Measurements from ENCODE around the gene HNRNPA0. TPM values are rescaled to one million over a fixed set of nuclear protein-coding genes. Genes with fewer than 3 reads are reported as not detected.

The HNRNPA0 gene
- total RNA-seq, 4 donors from 2014 or later = 5.9 to 44.7 (median 21.0) TPM

DNA sequence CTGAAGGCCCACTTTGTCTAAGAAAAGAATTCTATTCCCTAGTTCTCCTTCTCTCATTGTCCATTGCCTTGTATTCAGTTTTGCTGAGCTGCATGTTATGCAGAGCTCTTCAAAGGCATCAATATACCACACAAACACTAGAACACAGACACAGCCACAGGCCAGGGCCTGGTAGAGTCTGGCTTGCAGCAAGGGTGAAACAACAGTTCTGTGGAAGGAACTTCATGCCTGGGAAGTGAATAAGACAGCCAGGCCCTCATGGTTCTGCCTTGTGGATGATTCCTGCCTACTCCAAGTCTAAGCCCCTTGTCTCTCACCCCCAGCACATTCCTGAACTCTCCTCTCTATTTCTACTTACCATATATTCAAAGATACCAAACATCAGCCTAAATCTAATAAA, 49.1 kb downstream of the HNRNPA0 start:
- no peak for DNase-seq
- intact Hi-C loops (cut with DNase I; ENCODE audit: low total_unique reads) = no loop called here
- H3K4me1 ChIP-seq = no peaks in the 10 kb centered on the region
- H3K27ac ChIP-seq = no peak overlapping the region
- H3K27me3 ChIP-seq = no peaks in the 10 kb centered on the region
- H3K9me3 ChIP-seq = no peaks in the 10 kb centered on the region
- no peaks in the 10 kb centered on the region for H3K36me3 ChIP-seq
- no peak overlapping the region for H3K4me3 ChIP-seq
- TF ChIP-seq POLR2A (IDR thresholded peaks at IDR 0.05) = no peak
- TF ChIP-seq, protein P1, sequence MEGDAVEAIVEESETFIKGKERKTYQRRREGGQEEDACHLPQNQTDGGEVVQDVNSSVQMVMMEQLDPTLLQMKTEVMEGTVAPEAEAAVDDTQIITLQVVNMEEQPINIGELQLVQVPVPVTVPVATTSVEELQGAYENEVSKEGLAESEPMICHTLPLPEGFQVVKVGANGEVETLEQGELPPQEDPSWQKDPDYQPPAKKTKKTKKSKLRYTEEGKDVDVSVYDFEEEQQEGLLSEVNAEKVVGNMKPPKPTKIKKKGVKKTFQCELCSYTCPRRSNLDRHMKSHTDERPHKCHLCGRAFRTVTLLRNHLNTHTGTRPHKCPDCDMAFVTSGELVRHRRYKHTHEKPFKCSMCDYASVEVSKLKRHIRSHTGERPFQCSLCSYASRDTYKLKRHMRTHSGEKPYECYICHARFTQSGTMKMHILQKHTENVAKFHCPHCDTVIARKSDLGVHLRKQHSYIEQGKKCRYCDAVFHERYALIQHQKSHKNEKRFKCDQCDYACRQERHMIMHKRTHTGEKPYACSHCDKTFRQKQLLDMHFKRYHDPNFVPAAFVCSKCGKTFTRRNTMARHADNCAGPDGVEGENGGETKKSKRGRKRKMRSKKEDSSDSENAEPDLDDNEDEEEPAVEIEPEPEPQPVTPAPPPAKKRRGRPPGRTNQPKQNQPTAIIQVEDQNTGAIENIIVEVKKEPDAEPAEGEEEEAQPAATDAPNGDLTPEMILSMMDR (IDR thresholded peaks at IDR 0.05) = no peak

DNA sequence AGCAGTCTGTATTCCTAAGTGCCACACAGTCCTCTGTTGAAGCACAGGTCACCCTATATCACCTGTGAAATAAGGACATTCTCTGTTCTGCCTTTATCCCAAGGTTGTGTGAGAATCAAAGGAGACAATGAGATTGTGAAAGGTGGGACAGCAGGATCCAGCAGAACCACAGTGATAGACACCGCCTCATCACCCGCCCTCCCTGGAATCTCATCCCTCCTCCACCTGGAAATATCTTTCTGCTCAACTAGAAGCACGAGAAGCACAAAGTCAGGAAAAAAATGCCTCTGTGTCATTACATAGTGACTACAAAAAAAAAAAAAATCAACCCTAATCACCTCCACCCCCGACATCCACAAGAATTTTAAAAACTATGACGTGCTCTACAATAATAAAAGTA, 50.6 kb downstream of the HNRNPA0 start:
- Histone ChIP-seq H3K9me3 (no peaks in the 10 kb centered on the region), H3K27me3 (no peaks in the 10 kb centered on the region), H3K4me3 (no peak overlapping the region), H3K27ac (no peak overlapping the region), H3K4me1 (no peaks in the 10 kb centered on the region), H3K36me3 (no peaks in the 10 kb centered on the region)
- intact Hi-C loops (cut with DNase I; ENCODE audit: low total_unique reads) = no loop called here
- TF ChIP-seq, protein P1 (IDR thresholded peaks at IDR 0.05) = no peak
- no peak for TF ChIP-seq POLR2A (IDR thresholded peaks at IDR 0.05)
- DNase-seq = no peak

DNA sequence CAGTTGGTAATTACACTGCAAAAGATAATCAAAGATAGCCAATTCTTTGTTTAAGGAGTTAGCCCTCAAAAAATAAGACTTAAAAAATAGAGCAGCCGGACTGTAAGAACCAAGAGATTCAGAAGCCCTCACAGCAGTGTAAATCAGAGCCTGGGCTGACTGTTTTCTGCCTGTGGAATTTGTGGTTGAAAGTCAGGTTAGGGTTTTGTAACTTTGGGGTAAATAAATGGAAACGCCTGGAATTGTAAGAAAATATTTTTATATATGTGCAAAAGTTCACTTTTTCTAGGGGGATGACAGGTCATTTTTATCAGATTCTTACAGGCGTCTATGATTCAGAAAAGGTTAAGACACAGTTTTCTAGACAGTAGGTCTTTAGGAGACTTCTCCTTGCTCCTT, 53.9 kb downstream of the HNRNPA0 start:
- Histone ChIP-seq H3K9me3 (no peaks in the 10 kb centered on the region), H3K27me3 (no peaks in the 10 kb centered on the region), H3K4me3 (no peak overlapping the region), H3K4me1 (no peaks in the 10 kb centered on the region), H3K27ac (peak overlapping the region; percentile 7 to 67), H3K36me3 (no peaks in the 10 kb centered on the region)
- no peak for DNase-seq
- TF ChIP-seq POLR2A (IDR thresholded peaks at IDR 0.05) = no peak
- TF ChIP-seq, protein P1 (IDR thresholded peaks at IDR 0.05) = no peak
- intact Hi-C loops (cut with DNase I; ENCODE audit: low total_unique reads) = no loop called here

DNA sequence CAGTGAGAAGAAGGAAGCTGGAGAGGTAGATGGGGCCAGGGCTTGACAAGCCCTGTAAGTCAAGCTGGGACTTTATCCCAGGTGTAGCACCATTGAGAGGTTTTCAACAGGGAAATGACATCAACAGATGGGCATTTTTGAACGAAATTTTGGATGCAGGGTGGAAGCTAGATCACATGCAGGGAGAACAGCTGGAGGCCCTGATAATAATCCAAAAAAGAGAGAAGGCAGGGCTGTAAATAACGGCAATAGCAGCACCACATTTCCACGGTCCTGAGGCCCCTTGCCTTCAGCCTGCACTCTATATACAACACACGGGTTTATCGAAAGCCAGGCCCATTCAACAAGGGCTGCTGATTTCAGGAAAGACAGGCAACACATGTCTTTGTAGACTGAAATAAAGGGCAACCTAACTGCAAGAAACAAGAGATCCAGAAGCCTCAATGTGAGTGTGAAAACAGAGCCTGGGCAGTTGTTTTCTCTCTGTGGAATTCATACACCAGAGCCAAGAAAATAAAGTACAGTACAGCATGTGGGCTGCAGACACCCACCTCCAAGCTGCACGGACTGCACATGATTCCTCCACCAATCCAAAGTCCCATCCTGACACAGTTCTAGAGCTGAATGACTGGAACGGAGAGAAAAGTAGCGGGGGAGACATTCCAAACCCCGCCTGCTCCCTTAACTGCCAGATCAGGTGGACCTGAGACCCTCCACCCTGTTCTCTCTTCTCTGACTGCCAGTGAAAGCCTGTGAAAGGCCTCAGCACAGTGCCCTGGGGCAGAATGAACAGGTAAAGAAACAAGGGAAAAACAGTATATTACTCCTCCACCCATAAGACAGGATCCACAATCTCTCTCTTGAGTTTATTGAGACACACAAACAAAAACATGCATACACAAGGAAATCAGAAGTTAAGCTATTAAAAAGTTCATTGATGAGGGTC, 54.6 kb downstream of the HNRNPA0 start:
- H3K27me3 ChIP-seq = no peaks in the 10 kb centered on the region
- no peaks in the 10 kb centered on the region for H3K4me1 ChIP-seq
- H3K36me3 ChIP-seq = no peaks in the 10 kb centered on the region
- intact Hi-C loops (cut with DNase I; ENCODE audit: low total_unique reads) = no loop called here
- peak overlapping the region; percentile 7 to 67 for H3K27ac ChIP-seq
- no peak for DNase-seq
- TF ChIP-seq POLR2A (IDR thresholded peaks at IDR 0.05) = no peak
- TF ChIP-seq, protein P1 (IDR thresholded peaks at IDR 0.05) = no peak
- no peaks in the 10 kb centered on the region for H3K9me3 ChIP-seq
- no peak overlapping the region for H3K4me3 ChIP-seq

DNA sequence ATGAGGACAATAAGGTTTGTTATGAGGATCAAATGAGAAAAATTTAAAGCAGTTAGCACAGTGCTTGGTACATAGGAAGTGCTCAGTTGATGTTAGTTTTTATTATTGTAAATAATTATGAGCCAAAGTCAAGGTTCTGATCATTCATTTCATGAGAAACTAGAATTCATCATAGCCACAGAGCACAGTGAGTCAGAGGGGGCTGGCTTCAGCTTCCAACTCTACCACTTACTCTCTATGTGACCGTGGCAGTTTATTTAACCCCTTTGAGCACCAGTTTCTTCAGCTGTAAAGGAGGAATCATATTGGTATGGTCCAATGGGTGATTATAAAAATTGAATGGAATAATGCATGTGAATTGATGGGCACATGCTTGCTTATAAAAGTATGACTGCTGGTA, 57.7 kb downstream of the HNRNPA0 start:
- intact Hi-C loops (cut with DNase I; ENCODE audit: low total_unique reads) = no loop called here
- Histone ChIP-seq H3K9me3 (no peaks in the 10 kb centered on the region), H3K4me1 (no peaks in the 10 kb centered on the region), H3K4me3 (no peak overlapping the region), H3K36me3 (no peaks in the 10 kb centered on the region), H3K27ac (peak overlapping the region in 1 of 2 donors; percentile 33), H3K27me3 (no peaks in the 10 kb centered on the region)
- no peak for DNase-seq
- no peak for TF ChIP-seq POLR2A (IDR thresholded peaks at IDR 0.05)

Measured in uterus (tissue), 4 donors.